NCI-H524 (cell line): ENCODE measurements around the gene RPE65.
A peak's percentile ranks its signal among the peaks of the same experiment; 100 is the strongest.
"Not testable (repeated sequence)": the region's sequence is repeated elsewhere in the genome, so short reads cannot be mapped to it uniquely, and the experiment has no call there.

Experiments
- DNase-seq, 2 experiments: peaks; one replicate each; lab custom pipeline; 2025; lab: John Stamatoyannopoulos, UW

The RPE65 gene

DNA sequence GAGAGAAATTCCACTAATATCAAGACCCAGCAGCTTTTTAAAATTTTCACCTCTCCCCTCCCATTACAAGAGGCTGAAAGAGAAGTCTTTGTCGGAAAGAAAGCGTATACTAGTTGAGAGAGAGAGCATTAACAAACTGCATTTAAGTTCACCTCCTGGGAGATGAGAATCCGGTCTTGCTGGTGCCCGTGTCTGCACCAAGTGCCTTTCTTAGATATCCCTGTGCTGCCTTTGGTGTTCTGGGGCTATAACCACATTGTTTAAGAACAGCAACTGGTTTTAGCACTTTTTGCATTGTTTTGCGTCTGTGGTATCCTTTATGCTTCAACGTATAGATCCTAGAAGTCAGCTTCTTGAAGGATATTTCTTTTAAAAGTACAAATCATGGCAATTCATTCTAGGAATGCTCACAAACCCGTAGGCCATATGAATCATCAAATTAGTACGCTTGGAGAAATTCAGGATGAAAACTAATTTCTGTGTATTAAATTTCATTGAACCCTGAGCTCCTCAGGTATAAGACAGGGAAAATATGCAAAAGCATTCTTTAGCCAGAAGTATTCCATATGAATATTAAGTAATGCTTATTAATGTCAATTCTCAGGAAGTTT is 3.4 kb upstream of the RPE65 start:
- no peak for DNase-seq

DNA sequence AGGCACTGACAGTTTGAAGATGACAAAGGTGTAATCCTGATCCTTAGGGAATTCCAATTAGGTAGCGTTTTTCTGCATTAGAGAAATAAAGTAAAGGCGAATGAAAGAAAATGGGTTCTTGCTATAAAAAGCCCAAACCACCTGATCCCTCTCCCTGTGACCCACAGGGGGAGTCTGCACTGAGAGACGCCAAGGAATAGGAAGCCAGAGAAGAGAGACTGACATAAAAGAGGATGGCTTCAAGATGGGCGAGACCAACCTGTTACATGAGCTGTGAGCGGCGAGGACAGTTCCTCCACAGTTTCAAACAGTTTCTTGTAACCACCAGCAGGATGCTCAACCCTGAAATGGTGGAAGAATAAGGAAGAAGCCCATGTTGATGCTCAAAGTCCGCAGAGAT is 1.4 kb downstream of the RPE65 start:
- no peak for DNase-seq

DNA sequence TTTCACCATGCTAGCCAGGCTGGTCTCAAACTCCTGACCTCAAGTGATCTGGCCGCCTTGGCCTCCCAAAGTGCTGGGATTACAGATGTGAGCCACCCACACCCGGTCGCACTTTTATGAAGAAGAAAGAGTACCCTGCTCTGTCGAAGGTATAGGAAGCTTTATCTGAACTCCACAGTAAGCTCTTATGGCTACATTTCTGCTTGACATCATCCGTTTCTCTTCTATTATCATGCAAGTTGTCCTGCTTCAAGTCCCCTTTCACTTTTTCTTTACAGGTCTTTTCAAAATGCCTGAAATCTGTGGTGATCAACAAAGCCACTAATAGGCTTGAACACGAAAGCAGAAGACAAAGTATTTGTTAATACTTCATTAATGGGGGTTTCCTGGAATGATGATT is 4.0 kb downstream of the RPE65 start:
- no peak for DNase-seq

GRCh38 chr1:68442822-68443556 is 6.8 kb downstream of the RPE65 start:
- peak; percentile 20 to 42 for DNase-seq

DNA sequence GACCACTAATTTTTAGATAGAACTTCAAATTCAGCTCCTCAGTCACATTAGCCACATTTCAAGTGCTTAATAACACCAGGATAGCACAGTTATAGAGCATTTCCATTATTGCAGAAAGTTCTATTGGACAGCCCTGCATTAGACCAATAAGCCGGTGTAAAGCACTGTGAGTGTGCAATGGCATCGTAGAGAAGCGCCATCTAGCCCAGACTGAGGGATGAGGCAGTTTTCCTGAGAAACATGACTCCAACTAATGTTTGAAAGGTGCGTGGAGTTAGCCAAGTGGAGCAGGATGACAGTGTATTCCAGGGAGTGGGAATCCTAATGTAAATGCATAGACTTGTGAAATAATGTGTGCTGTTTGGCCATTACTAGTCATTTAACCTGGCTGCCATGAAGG is 7.7 kb downstream of the RPE65 start:
- peak in 1 of 2 experiments; percentile 2 for DNase-seq

- no peak for DNase-seq
These were observed 11.4 kb downstream of the RPE65 start for GRCh38 chr1:68438310-68438709.

- DNase-seq = no peak
These were observed 16.4 kb downstream of the RPE65 start for GRCh38 chr1:68433395-68433794.

GRCh38 chr1:68431076-68431475 is 18.7 kb downstream of the RPE65 start:
- no peak for DNase-seq

DNA sequence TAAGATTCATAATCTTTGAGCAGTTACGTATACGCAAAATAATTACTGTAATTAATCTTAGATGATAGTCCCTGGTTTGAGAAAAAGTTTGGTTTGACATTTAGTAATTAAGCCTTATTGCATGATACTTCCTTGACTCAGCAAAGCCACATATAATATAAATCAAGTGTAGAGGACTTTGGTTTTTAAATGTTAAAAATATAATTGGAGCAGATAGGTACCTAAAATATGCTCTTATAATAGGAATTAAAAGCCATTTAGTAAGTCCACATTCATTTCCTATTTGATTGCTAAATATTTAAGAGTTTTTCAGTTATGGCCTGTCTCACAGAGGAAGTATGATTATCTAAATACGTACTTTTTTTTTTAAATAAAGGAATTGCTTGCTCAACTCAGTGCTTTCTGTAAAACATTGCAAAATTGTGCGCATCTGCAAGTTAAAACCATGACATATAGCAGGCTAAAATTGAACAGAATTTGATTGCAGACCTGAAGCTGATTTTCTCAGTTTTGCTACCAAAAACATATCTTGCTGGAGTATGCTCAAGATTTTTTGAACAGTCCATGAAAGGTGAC is 20.4 kb downstream of the RPE65 start:
- DNase-seq = no peak

GRCh38 chr1:68426594-68426993 is 23.2 kb downstream of the RPE65 start:
- no peak for DNase-seq

DNA sequence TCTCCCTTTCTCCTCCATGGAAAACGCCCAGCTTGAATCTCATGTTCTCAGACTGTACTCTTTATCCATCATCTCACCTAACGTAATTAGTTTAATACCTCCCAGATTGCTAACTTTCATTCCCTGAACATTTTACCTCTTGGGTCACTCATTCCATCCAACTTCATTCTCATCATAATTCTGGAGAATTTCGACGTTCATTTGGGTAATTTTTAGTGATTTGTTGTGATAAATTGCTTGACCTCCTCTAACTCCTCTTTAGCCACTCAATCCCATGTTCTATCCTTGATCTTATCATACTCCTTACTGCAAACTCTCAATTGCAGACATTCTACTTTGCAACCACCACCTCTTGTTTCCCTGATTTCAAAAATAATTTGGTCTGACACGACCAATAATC is 28.4 kb downstream of the RPE65 start:
- DNase-seq = no peak

- no peak for DNase-seq
These were observed 40.3 kb downstream of the RPE65 start for GRCh38 chr1:68409426-68409825.

DNA sequence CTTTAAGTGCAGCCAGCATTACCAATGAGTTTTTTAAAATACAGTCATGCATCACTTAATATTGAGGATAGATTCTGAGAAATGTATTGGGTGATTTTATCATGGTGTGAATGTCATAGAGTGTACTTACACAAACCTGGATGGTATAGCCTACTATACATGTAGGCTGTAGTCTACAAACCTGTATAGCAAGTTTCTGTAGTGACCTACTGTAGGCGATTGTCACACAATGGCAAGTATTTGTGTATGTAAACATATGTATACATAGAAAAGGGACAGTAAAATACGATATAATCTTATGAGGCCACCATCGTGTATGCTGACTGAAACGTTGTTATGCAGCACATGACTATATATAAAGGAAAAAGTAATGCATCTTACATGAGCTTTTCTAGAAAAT is 48.2 kb downstream of the RPE65 start:
- DNase-seq = no peak

DNA sequence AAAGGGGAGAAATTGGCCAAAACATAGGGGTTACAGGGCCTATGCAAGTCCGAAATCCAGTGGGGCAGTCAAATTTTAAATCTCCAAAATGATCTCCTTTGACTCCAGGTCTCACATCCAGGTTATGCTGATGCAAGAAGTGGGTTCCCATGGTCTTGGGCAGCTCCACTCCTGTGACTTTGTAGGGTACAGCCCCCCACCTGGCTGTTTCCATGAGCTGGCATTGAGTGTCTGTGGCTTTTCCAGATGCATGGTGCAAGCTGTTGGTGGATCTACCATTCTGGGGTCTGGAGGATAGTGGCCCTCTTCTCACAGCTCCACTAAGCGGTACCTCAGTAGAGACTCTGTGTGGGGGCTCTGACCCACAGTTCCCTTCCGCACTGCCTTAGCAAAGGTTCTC is 54.2 kb downstream of the RPE65 start:
- not testable (repeated sequence) for DNase-seq

DNA sequence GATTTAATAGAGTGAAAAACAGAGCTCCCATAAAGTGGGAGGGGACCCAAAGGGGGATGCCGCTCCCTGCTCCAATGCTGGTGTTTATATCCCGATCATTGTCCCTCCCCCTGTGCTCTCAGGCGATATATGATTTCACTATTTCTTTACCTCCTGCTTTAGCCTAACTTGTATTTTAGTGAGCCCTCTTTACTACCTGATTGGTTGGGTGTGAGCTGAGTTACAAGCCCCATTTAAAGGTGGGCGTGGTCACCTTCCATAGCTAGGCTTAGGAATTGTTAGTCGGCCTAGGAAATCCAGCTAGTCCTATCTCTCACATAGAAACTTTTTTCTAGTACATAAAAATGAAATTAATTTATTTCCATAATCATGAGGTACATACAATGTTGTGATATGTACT is 57.3 kb downstream of the RPE65 start:
- not testable (repeated sequence) for DNase-seq

GRCh38 chr1:68385798-68386524 is 63.8 kb downstream of the RPE65 start:
- not testable (repeated sequence) for DNase-seq

GRCh38 chr1:68384872-68385411 is 64.8 kb downstream of the RPE65 start:
- DNase-seq = no peak

GRCh38 chr1:68384321-68384813 is 65.4 kb downstream of the RPE65 start:
- DNase-seq = no peak

GRCh38 chr1:68383092-68383491 is 66.7 kb downstream of the RPE65 start:
- DNase-seq = no peak

DNA sequence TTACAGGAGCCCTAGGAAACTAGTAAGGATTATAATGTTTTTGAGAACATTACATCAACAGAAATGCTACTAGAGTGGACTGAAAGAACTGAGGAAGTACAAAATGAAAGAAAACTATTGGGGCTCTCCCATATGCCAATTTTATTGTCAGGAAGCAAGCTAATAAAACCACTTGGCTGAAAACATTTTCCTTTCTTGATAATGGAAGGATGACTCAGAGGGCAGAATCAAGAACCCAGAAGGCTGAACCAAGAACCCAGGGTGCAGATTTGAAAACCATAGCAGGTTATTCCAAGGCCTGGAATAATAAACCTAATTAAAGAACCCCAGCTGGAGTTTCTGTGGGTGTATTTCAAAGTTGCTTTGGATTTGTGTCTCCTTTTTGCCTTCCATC is 70.7 kb downstream of the RPE65 start:
- no peak for DNase-seq
